SK-N-SH (cell line): ENCODE measurements around the gene PSMD6. TPM values are rescaled to one million over a fixed set of nuclear protein-coding genes. Genes with fewer than 3 reads are reported as not detected.
A peak's percentile ranks its signal among the peaks of the same experiment; 100 is the strongest.

Source experiments
- CTCF ChIA-PET: fragments of 300-600, 350-600 bp; formaldehyde crosslinking; extraction: SDS; loops from one replicate; lab custom pipeline; 2021; lab: Yijun Ruan, JAX
- POLR2A ChIA-PET: fragments of 350-600 bp; sonication (Branson Sonifier 250); formaldehyde crosslinking; extraction: SDS; loops from one replicate; lab custom pipeline; 2020; ENCODE audit warnings: antibody characterized with exemption, inconsistent platforms; lab: Yijun Ruan, JAX
- DNase-seq: peaks from one replicate; pipeline ENCODE4 v3.0.0; 2012
- H2AFZ ChIP-seq: fragments of 200-600 bp; sonication (generic); 2 replicates; pipeline ENCODE4 v1.8.1; 2016; ENCODE audit warnings: antibody characterized with exemption, mild to moderate bottlenecking, low read depth
- H3F3A ChIP-seq: fragments of 200-600 bp; sonication (generic); replicated peaks from 2 replicates; pipeline ENCODE3; 2016; ENCODE audit warnings: antibody characterized with exemption, mild to moderate bottlenecking; ENCODE audit not compliant: insufficient read depth
- H3K27ac ChIP-seq, 2 experiments: fragments of 200-500 bp in 1 of 2; fragments of 200-600 bp in 1 of 2; sonication (Bioruptor generic) in 1 of 2; sonication (generic), shearing (Covaris generic) in 1 of 2; 2 replicates each; pipeline versions ENCODE4 v1.5.1 to v1.6.1; 2014 to 2016; ENCODE audit warnings: low read depth in 2 of 2, inconsistent platforms in 1 of 2, low read length in 1 of 2, mild to moderate bottlenecking in 1 of 2, mixed read lengths in 1 of 2
- H3K27me3 ChIP-seq: fragments of 200-600 bp; sonication (generic), shearing (Covaris generic); 2 replicates; pipeline ENCODE4 v1.6.1; 2016; ENCODE audit warnings: mixed run types; ENCODE audit not compliant: insufficient read depth
- H3K36me3 ChIP-seq, 2 experiments: fragments of 200-500 bp in 1 of 2; fragments of 200-600 bp in 1 of 2; sonication (Bioruptor generic) in 1 of 2; sonication (generic) in 1 of 2; replicated peaks in 1 of 2; 2 replicates each; pipeline versions ENCODE3 to v1.5.1; 2014 to 2016; ENCODE audit warnings: low read length in 1 of 2, mild to moderate bottlenecking in 1 of 2; ENCODE audit not compliant: insufficient read depth in 2 of 2, control insufficient read depth in 1 of 2
- H3K4me1 ChIP-seq, 2 experiments: fragments of 200-500 bp in 1 of 2; fragments of 200-600 bp in 1 of 2; sonication (Bioruptor generic) in 1 of 2; sonication (generic), shearing (Covaris generic) in 1 of 2; 2 replicates each; pipeline versions ENCODE4 v1.5.1 to v1.6.1; 2014 to 2016; ENCODE audit warnings: low read depth in 1 of 2, low read length in 1 of 2, mixed run types in 1 of 2; ENCODE audit not compliant: insufficient read depth in 2 of 2, control insufficient read depth in 1 of 2
- H3K4me2 ChIP-seq: fragments of 200-600 bp; sonication (generic), shearing (Covaris generic); 2 replicates; pipeline ENCODE4 v1.6.1; 2017; ENCODE audit warnings: mixed run types
- H3K4me3 ChIP-seq, 2 experiments: fragments of 200-500 bp in 1 of 2; fragments of 200-600 bp in 1 of 2; sonication (Bioruptor generic) in 1 of 2; sonication (generic), shearing (Covaris generic) in 1 of 2; 2 replicates each; pipeline versions ENCODE4 v1.5.1 to v1.8.1; 2014 to 2016; ENCODE audit warnings: low read depth in 2 of 2, inconsistent platforms in 1 of 2, low read length in 1 of 2, mild to moderate bottlenecking in 1 of 2, mixed read lengths in 1 of 2, moderate library complexity in 1 of 2
- H3K79me2 ChIP-seq: fragments of 200-600 bp; sonication (generic); 2 replicates; pipeline ENCODE4 v1.8.1; 2017; ENCODE audit warnings: mild to moderate bottlenecking; ENCODE audit not compliant: insufficient read depth
- H3K9ac ChIP-seq: fragments of 200-600 bp; sonication (generic); 2 replicates; pipeline ENCODE4 v1.6.1; 2017; ENCODE audit warnings: mixed run types
- H3K9me2 ChIP-seq: fragments of 200-600 bp; sonication (generic); 2 replicates; pipeline ENCODE4 v1.6.1; 2017; ENCODE audit warnings: mixed run types
- H3K9me3 ChIP-seq: fragments of 200-600 bp; sonication (generic); 2 replicates; pipeline ENCODE4 v1.6.1; 2017; ENCODE audit warnings: mixed run types, mild to moderate bottlenecking, moderate library complexity
- H4K20me1 ChIP-seq: fragments of 200-600 bp; sonication (generic); 2 replicates; pipeline ENCODE4 v1.6.1; 2017; ENCODE audit warnings: mild to moderate bottlenecking, mixed run types; ENCODE audit not compliant: insufficient read depth
- GABPA ChIP-seq: IDR thresholded peaks from 2 replicates; pipeline ENCODE4 v1.4.0; 2012; ENCODE audit warnings: low read depth, mild to moderate bottlenecking
- GATA2 ChIP-seq: sonication (generic); formaldehyde crosslinking; IDR thresholded peaks from 2 replicates; pipeline ENCODE4 v1.5.0; 2020; ENCODE audit warnings: mild to moderate bottlenecking, missing genetic modification reagents
- SMC3 ChIP-seq: IDR thresholded peaks from 2 replicates; pipeline ENCODE4 v1.6.1; 2012; ENCODE audit warnings: low read depth, low read length, improper control_type of control experiment
- TAF1 ChIP-seq: IDR thresholded peaks from 2 replicates; pipeline ENCODE4 v1.6.1; 2012; ENCODE audit warnings: low read depth, mild to moderate bottlenecking, low read length, moderate library complexity, borderline replicate concordance
- TCF12 ChIP-seq: IDR thresholded peaks from 2 replicates; pipeline ENCODE4 v1.4.0; 2012
- WGBS: methylation state at CpG from one replicate; pipeline ENCODE4 v1.1.6; 2017; ENCODE audit warnings: low lambda C conversion rate; 5-methylcytosine and 5-hydroxymethylcytosine counted together
- polyA plus RNA-seq, 3 experiments: library from polyadenylated mRNA; depleted of rRNA; stranded (reverse); fragments of >200 nt; gene quantifications; 2 replicates each; pipeline ENCODE4 v1.2.3, GENCODE V29; 2012

Gene PSMD6
- polyA plus RNA-seq, 1 of the 3 experiments (the other 2 are of a cell fraction): 90.3 TPM

DNA sequence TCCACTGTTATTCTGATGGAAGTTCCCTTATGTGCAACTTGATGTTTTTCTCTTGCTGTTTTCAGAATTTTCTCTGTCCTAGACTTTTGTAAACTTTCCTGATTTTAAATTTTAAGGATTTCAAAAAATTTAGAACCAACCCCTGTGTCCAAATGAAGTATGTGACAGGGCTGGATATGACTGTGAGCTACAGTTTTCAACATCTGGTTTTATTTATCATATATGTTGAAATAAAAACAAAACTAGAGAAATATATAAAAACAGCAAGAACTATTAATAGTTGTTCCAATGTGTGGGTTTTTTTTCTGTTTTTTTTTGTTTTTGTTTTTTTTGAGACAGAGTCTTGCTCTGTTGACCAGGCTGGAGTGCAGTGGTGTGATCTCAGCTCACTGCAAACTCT lies 47.4 kb upstream of the PSMD6 start:
- CTCF ChIA-PET: no interaction called here
- POLR2A ChIA-PET: no interaction called here
- Histone ChIP-seq H3K9me2 (no peaks in the 10 kb centered on the region), H3K9me3 (no peaks in the 10 kb centered on the region), H3K4me3 (no peak overlapping the region), H4K20me1 (no peaks in the 10 kb centered on the region), H3K27me3 (no peaks in the 10 kb centered on the region), H3K36me3 (peaks cover 0 to 5% of the 10 kb centered on the region in 2 experiments), H3K9ac (no peak overlapping the region), H3K27ac (no peak overlapping the region), H3F3A (peaks cover 3% of the 10 kb centered on the region), H3K79me2 (no peaks in the 10 kb centered on the region), H2AFZ (no peak overlapping the region), H3K4me1 (peaks cover 0 to 20% of the 10 kb centered on the region in 2 experiments; a peak in 2 of 4 replicates), H3K4me2 (no peak overlapping the region)
- no peak for DNase-seq
- TF ChIP-seq TCF12 (no peak), GABPA (no peak)

DNA sequence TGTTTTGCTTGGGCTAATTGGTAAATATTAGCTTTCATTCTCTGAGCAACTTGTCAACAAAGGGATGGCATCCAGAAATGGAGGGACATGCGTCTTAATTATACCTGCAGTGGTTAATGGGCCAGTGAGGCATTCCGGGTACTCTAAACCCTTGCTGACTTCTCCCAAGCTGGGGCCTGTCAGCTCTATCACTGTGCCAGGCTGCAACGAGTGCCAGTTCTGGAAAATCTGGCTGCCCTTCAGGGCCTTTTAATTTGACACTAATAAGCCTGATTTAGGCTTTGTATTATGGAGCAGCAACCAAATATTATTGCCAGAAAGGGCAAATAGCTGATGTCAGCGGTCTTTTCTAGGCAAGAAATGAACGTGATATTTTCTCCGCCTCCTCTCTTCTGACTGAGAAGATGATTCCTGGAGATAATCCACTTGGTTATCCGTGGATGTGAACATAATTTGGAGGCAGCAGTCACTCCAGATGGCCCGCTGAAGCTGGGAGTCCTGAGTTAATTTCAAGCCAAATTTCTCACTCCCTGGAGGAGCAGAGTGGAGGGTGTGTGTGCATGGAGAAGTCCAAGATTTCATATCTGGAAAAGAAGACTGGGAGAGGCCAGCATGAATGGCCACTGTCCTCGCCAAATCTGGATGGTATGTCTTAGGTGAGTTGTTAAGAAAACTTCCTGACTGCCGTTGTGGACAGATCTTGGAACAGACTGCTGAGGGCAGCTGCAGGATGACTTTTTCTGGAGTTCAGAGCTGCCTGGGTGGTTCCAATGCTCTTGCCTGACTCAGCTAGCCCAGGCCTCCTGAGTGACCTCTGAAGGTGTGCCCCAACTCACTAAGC lies 44.4 kb upstream of the PSMD6 start:
- Histone ChIP-seq H2AFZ (no peak overlapping the region), H3K9me3 (no peaks in the 10 kb centered on the region), H3K9me2 (no peaks in the 10 kb centered on the region), H3F3A (peaks cover 3% of the 10 kb centered on the region), H3K9ac (no peak overlapping the region), H3K4me2 (no peak overlapping the region), H3K79me2 (no peaks in the 10 kb centered on the region), H3K27me3 (no peaks in the 10 kb centered on the region), H3K4me3 (no peak overlapping the region), H3K4me1 (peaks cover 0 to 9% of the 10 kb centered on the region in 2 experiments; a peak in 2 of 4 replicates), H3K27ac (no peak overlapping the region; a peak in 1 of 4 replicates), H4K20me1 (no peaks in the 10 kb centered on the region), H3K36me3 (peaks cover 0 to 5% of the 10 kb centered on the region in 2 experiments)
- peak; percentile 22; the same call in 1 of the 2 replicates for TF ChIP-seq GATA2 (CRISPR knock-in tag)
- TF ChIP-seq SMC3: no peak
- 53% methylated on average over 9 of the region's 10 CpGs for WGBS
- DNase-seq: no peak
- ChIA-PET CTCF (interaction anchor here (0.6 to 1.3 kb wide), 3 partner anchors 37 to 140 kb away, joined by 3 to 4 read pairs (median 3); no protein-coding TSS in a partner anchor), POLR2A (no interaction called here)

DNA sequence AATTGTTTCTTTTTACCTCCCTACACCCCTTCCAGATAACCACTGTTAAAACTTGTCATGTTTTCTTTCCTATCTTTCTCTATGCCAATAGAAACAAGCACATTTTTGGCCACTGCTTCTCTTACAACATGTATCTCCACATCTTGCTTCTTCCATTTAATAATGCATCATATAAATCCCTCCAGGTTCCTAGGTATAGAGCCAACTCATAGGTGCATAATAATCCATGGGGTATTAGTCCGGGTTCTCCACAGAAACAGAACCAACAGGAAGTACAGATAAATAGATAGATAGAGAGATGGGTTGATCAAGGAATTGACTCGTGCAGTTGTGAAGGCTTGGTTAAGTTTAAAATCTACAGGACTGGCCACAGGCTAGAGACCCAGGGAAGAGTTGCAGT lies 41.5 kb upstream of the PSMD6 start:
- Histone ChIP-seq H3K4me1 (peaks cover 0 to 9% of the 10 kb centered on the region in 2 experiments; a peak in 2 of 4 replicates), H3K4me3 (no peak overlapping the region), H3K36me3 (no peaks in the 10 kb centered on the region), H2AFZ (no peak overlapping the region), H3K9ac (no peak overlapping the region), H3K27ac (no peak overlapping the region), H3K9me3 (no peaks in the 10 kb centered on the region), H3F3A (peaks cover 3% of the 10 kb centered on the region), H3K4me2 (no peak overlapping the region), H3K79me2 (no peaks in the 10 kb centered on the region), H3K27me3 (no peaks in the 10 kb centered on the region), H4K20me1 (no peaks in the 10 kb centered on the region), H3K9me2 (no peaks in the 10 kb centered on the region)
- no peak for TF ChIP-seq TAF1
- ChIA-PET CTCF (no interaction called here), POLR2A (no interaction called here)
- WGBS: 85% methylated on average over 2 of the region's 2 CpGs
- no peak for DNase-seq
